ENCODE results near the gene NAMPT.

DNA sequence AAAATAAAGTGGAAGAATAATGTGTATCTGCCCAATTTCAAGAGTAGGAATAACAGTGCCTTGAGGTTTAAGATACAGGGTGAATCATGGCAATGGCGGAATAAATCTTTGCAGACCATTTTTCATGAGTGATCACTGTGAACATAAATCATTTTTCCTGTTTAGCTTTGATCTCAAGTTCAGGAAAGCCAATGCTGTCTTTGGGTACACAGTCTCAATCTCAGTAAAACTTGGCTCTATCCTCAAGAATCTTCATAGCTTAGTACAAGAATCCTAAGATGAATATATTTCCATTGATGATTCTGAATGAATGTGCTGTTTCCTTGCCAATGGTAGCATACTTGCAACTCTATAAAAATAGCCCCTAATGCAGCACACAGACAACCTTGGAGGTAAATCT, 6.8 kb downstream of the NAMPT start:
- TF ChIP-seq, protein P1, sequence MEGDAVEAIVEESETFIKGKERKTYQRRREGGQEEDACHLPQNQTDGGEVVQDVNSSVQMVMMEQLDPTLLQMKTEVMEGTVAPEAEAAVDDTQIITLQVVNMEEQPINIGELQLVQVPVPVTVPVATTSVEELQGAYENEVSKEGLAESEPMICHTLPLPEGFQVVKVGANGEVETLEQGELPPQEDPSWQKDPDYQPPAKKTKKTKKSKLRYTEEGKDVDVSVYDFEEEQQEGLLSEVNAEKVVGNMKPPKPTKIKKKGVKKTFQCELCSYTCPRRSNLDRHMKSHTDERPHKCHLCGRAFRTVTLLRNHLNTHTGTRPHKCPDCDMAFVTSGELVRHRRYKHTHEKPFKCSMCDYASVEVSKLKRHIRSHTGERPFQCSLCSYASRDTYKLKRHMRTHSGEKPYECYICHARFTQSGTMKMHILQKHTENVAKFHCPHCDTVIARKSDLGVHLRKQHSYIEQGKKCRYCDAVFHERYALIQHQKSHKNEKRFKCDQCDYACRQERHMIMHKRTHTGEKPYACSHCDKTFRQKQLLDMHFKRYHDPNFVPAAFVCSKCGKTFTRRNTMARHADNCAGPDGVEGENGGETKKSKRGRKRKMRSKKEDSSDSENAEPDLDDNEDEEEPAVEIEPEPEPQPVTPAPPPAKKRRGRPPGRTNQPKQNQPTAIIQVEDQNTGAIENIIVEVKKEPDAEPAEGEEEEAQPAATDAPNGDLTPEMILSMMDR (IDR thresholded peaks at IDR 0.05) = no peak
- TF ChIP-seq, protein P2, sequence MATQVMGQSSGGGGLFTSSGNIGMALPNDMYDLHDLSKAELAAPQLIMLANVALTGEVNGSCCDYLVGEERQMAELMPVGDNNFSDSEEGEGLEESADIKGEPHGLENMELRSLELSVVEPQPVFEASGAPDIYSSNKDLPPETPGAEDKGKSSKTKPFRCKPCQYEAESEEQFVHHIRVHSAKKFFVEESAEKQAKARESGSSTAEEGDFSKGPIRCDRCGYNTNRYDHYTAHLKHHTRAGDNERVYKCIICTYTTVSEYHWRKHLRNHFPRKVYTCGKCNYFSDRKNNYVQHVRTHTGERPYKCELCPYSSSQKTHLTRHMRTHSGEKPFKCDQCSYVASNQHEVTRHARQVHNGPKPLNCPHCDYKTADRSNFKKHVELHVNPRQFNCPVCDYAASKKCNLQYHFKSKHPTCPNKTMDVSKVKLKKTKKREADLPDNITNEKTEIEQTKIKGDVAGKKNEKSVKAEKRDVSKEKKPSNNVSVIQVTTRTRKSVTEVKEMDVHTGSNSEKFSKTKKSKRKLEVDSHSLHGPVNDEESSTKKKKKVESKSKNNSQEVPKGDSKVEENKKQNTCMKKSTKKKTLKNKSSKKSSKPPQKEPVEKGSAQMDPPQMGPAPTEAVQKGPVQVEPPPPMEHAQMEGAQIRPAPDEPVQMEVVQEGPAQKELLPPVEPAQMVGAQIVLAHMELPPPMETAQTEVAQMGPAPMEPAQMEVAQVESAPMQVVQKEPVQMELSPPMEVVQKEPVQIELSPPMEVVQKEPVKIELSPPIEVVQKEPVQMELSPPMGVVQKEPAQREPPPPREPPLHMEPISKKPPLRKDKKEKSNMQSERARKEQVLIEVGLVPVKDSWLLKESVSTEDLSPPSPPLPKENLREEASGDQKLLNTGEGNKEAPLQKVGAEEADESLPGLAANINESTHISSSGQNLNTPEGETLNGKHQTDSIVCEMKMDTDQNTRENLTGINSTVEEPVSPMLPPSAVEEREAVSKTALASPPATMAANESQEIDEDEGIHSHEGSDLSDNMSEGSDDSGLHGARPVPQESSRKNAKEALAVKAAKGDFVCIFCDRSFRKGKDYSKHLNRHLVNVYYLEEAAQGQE (IDR thresholded peaks at IDR 0.05; ENCODE audit: insufficient read depth in 1 of 2, low read depth in 2 of 2, low read length in 1 of 2) = no peak
- TF ChIP-seq POLR2AphosphoS5 (IDR thresholded peaks at IDR 0.05; ENCODE audit: low read depth, low read length) (no peak), SIN3A (IDR thresholded peaks at IDR 0.05; ENCODE audit: borderline replicate concordance, insufficient read depth, low read depth, low read length) (no peak)
